ENCODE results near the gene RAN. TPM values are rescaled to one million over a fixed set of nuclear protein-coding genes. Genes with fewer than 3 reads are reported as not detected.

RAN gene
- total and polyA plus RNA-seq, 9 of the 15 experiments (the other 6 are each of a cell fraction or from before 2014, with no cell fraction given), result 1,687 to 3,820 (median 2,300) TPM

DNA sequence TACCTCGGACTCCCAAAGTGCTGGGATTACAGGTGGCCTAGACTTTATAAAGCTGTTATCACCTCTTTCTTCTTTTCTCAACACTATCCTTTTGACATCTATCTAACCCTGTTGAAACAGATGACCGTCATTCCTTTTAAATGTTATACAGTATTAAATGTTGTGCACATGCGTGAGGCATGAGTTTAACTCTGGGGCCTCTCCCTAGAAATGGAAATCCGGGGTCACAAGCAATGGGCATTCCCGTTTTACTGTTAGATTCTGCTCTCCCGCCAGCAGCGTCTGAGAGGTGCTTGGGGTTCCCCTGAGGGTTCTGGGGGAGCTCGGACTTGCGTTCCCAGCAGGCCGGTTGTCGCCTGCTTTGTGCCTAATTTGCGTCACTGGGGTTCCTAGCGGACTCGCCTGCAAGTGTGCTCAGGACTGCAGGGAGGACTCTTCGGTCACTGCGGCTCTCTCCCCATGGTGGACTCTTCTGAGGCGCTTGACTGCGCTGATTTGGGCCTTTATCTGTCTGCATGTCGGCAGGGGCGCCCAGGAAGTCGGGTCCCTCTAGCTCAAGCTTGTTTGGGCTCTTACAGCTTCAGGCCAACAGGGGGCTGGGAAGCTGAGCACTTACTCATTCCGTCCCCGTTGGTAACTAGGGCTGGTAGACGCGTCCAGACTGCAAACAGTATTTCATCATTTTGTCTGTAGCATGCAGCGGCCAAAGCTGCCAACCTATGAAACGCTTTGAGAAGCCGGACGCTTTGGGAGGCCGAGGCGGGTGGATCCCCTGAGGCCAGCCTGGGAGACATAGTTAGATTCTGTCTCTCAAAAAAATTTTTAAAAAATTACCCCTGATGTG, 1.2 kb upstream of the RAN start (continued):
- TF ChIP-seq, protein P1, sequence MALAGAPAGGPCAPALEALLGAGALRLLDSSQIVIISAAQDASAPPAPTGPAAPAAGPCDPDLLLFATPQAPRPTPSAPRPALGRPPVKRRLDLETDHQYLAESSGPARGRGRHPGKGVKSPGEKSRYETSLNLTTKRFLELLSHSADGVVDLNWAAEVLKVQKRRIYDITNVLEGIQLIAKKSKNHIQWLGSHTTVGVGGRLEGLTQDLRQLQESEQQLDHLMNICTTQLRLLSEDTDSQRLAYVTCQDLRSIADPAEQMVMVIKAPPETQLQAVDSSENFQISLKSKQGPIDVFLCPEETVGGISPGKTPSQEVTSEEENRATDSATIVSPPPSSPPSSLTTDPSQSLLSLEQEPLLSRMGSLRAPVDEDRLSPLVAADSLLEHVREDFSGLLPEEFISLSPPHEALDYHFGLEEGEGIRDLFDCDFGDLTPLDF (CRISPR knock-in tag; IDR thresholded peaks at IDR 0.05), result no peak
- TF ChIP-seq ZNF354B (CRISPR knock-in tag; IDR thresholded peaks at IDR 0.05), result no peak
- no peak for TF ChIP-seq RBM17 (IDR thresholded peaks at IDR 0.05; ENCODE audit: borderline replicate concordance, low read depth, low read length)
- TF ChIP-seq, protein P2, sequence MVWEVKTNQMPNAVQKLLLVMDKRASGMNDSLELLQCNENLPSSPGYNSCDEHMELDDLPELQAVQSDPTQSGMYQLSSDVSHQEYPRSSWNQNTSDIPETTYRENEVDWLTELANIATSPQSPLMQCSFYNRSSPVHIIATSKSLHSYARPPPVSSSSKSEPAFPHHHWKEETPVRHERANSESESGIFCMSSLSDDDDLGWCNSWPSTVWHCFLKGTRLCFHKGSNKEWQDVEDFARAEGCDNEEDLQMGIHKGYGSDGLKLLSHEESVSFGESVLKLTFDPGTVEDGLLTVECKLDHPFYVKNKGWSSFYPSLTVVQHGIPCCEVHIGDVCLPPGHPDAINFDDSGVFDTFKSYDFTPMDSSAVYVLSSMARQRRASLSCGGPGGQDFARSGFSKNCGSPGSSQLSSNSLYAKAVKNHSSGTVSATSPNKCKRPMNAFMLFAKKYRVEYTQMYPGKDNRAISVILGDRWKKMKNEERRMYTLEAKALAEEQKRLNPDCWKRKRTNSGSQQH (CRISPR knock-in tag; IDR thresholded peaks at IDR 0.05), result no peak
- TF ChIP-seq HDAC3 (IDR thresholded peaks at IDR 0.05; ENCODE audit: borderline replicate concordance, partially characterized antibody), result peak; percentile 44
- TF ChIP-seq ZNF561 (CRISPR knock-in tag; conservative IDR thresholded peaks at IDR 0.05), result no peak
- TF ChIP-seq GABPB2 (CRISPR knock-in tag; conservative IDR thresholded peaks at IDR 0.05), result no peak
- no peak for TF ChIP-seq CHCHD3 (CRISPR knock-in tag; IDR thresholded peaks at IDR 0.05)
- TF ChIP-seq TAF9B (IDR thresholded peaks at IDR 0.05; ENCODE audit: partially characterized antibody), result no peak
- TF ChIP-seq, protein P3, sequence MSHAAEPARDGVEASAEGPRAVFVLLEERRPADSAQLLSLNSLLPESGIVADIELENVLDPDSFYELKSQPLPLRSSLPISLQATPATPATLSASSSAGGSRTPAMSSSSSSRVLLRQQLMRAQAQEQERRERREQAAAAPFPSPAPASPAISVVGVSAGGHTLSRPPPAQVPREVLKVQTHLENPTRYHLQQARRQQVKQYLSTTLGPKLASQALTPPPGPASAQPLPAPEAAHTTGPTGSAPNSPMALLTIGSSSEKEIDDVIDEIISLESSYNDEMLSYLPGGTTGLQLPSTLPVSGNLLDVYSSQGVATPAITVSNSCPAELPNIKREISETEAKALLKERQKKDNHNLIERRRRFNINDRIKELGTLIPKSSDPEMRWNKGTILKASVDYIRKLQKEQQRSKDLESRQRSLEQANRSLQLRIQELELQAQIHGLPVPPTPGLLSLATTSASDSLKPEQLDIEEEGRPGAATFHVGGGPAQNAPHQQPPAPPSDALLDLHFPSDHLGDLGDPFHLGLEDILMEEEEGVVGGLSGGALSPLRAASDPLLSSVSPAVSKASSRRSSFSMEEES (CRISPR knock-in tag; IDR thresholded peaks at IDR 0.05), result no peak
- no peak for TF ChIP-seq ZNF436 (CRISPR knock-in tag; IDR thresholded peaks at IDR 0.05)
- no peak for TF ChIP-seq CREB1 (IDR thresholded peaks at IDR 0.05)
- peak; percentile 15; the same call in 1 of the 2 replicates for TF ChIP-seq CREB1 (CRISPR knock-in tag; IDR thresholded peaks at IDR 0.05)
- TF ChIP-seq ZNF175 (CRISPR knock-in tag; IDR thresholded peaks at IDR 0.05; ENCODE audit: low read depth), result no peak
- no peak for TF ChIP-seq ZNF347 (CRISPR knock-in tag; IDR thresholded peaks at IDR 0.05; ENCODE audit: low read depth)
- TF ChIP-seq EGR1 (conservative IDR thresholded peaks at IDR 0.05), result no peak
- peak; percentile 75; the same call in 1 of the 2 replicates for TF ChIP-seq GTF2F1 (IDR thresholded peaks at IDR 0.05; ENCODE audit: low read depth, low read length)
- peak; percentile 16; the same call in 1 of the 2 replicates for TF ChIP-seq CHD2 (IDR thresholded peaks at IDR 0.05; ENCODE audit: low read depth, low read length)
- TF ChIP-seq ZNF644 (tag; IDR thresholded peaks at IDR 0.05; ENCODE audit: low read depth), result no peak
- 0 out of 2 replicates have a peak, but pooled peaks have one; percentile 7 for TF ChIP-seq ESRRA (IDR thresholded peaks at IDR 0.05; ENCODE audit: borderline replicate concordance, low read depth)

All from K562 (cell line).